HepG2 (cell line): Measurements from ENCODE around the gene PTCD3. TPM values are rescaled to one million over a fixed set of nuclear protein-coding genes. Genes with fewer than 3 reads are reported as not detected.

Experiments
- CHCHD3 ChIP-seq: sonication (generic); formaldehyde crosslinking; IDR thresholded peaks from 2 replicates; pipeline ENCODE4 v1.8.0; 2022; ENCODE audit warnings: mild to moderate bottlenecking, missing genetic modification reagents, moderate library complexity
- DMTF1 ChIP-seq: sonication (generic); formaldehyde crosslinking; IDR thresholded peaks from 2 replicates; pipeline ENCODE4 v1.4.0; 2020; ENCODE audit warnings: mild to moderate bottlenecking, missing genetic modification reagents
- ELF1 ChIP-seq: sonication (generic); formaldehyde crosslinking; IDR thresholded peaks from 2 replicates; pipeline ENCODE4 v1.4.0; 2020; ENCODE audit warnings: missing genetic modification reagents
- EP300 ChIP-seq, 3 experiments: sonication (generic) in 1 of 3; formaldehyde crosslinking in 1 of 3; IDR thresholded peaks; 2 replicates each; pipeline versions ENCODE4 v1.5.1 to v1.6.1; 2011 to 2020; ENCODE audit warnings: low read depth in 2 of 3, low read length in 2 of 3, borderline replicate concordance in 1 of 3, improper control_type of control experiment in 1 of 3, mild to moderate bottlenecking in 1 of 3, missing genetic modification reagents in 1 of 3, moderate library complexity in 1 of 3
- HES4 ChIP-seq: sonication (generic); formaldehyde crosslinking; IDR thresholded peaks from 2 replicates; pipeline ENCODE4 v1.9.0; 2021; ENCODE audit warnings: mild to moderate bottlenecking, missing genetic modification reagents, borderline replicate concordance
- KDM2A ChIP-seq: sonication (generic); formaldehyde crosslinking; IDR thresholded peaks from 2 replicates; pipeline ENCODE4 v1.4.0; 2020; ENCODE audit warnings: low read depth, missing genetic modification reagents, borderline replicate concordance
- KLF13 ChIP-seq: sonication (generic); formaldehyde crosslinking; IDR thresholded peaks from 2 replicates; pipeline ENCODE4 v1.4.0; 2020; ENCODE audit warnings: mild to moderate bottlenecking, missing genetic modification reagents
- MLX ChIP-seq: IDR thresholded peaks from 2 replicates; pipeline ENCODE4 v1.6.1; 2016
- SNAPC4 ChIP-seq: sonication (generic); formaldehyde crosslinking; IDR thresholded peaks from 2 replicates; pipeline ENCODE4 v1.4.0; 2020; ENCODE audit warnings: mild to moderate bottlenecking, missing genetic modification reagents
- TEF ChIP-seq: sonication (generic); formaldehyde crosslinking; IDR thresholded peaks from 2 replicates; pipeline ENCODE4 v1.5.0; 2020; ENCODE audit warnings: missing genetic modification reagents
- ZBTB25 ChIP-seq: IDR thresholded peaks from 2 replicates; pipeline ENCODE4 v1.6.1; 2018; ENCODE audit warnings: missing genetic modification reagents
- ZBTB7A ChIP-seq: sonication (generic); formaldehyde crosslinking; IDR thresholded peaks from 2 replicates; pipeline ENCODE4 v1.8.0; 2022; ENCODE audit warnings: mild to moderate bottlenecking, missing genetic modification reagents
- ZKSCAN8 ChIP-seq: IDR thresholded peaks from 2 replicates; pipeline ENCODE4 v1.6.1; 2016; ENCODE audit warnings: borderline replicate concordance, missing genetic modification reagents, missing compliant biosample characterization
- ZNF230 ChIP-seq: sonication (generic); formaldehyde crosslinking; IDR thresholded peaks from 2 replicates; pipeline ENCODE4 v1.4.0; 2020; ENCODE audit warnings: mild to moderate bottlenecking, missing genetic modification reagents
- ZNF703 ChIP-seq: sonication (generic); formaldehyde crosslinking; IDR thresholded peaks from 2 replicates; pipeline ENCODE4 v1.5.1; 2020; ENCODE audit warnings: missing genetic modification reagents, mild to moderate bottlenecking, moderate library complexity, borderline replicate concordance
- polyA plus RNA-seq, 8 experiments: library from polyadenylated mRNA; depleted of rRNA in 3 of 8; stranded (reverse) in 7 of 8; unstranded in 1 of 8; fragments of >200 nt; fragmentation: Illumina TruSeq in 4 of 8; extraction: Trizol in 4 of 8; gene quantifications; 2 replicates each; pipeline versions ENCODE4 v1.2.1 to v1.2.3, GENCODE V29; 2011 to 2016; ENCODE audit warnings: low read depth in 4 of 8, missing spikeins in 1 of 8, mixed read lengths in 1 of 8; ENCODE audit not compliant: insufficient read depth in 1 of 8
- total RNA-seq, 5 experiments: library from RNA; depleted of rRNA; stranded (reverse); fragments of >200 nt; fragmentation: Illumina TruSeq; extraction: Trizol; gene quantifications; 2 replicates each; pipeline ENCODE4 v1.2.3, GENCODE V29; 2016; ENCODE audit warnings: low read depth in 1 of 5

Gene PTCD3
- total and polyA plus RNA-seq, 2 of the 13 experiments (the other 11 are each of a cell fraction or from before 2014, with no cell fraction given) = 124 to 309 TPM

GRCh38 chr2:86105252-86105968, 625 bp upstream of the PTCD3 start, which contains the start of gene POLR1A (continued):
- no peak for TF ChIP-seq DMTF1
- TF ChIP-seq ZKSCAN8 (CRISPR knock-in tag) = 0 out of 2 replicates have a peak, but pooled peaks have one; percentile 15
- no peak; the same call in 1 of the 2 replicates for TF ChIP-seq ZBTB25 (CRISPR knock-in tag)
- TF ChIP-seq EP300 (IDR thresholded peaks at IDR 0.05; ENCODE audit: low read depth in 2 of 2, low read length in 2 of 2) = no peak
- TF ChIP-seq EP300 (CRISPR knock-in tag; IDR thresholded peaks at IDR 0.05; ENCODE audit: borderline replicate concordance) = no peak
- no peak for TF ChIP-seq ZNF703 (CRISPR knock-in tag)
- TF ChIP-seq HES4 (CRISPR knock-in tag) = peak; percentile 23; the same call in 1 of the 2 replicates
- no peak for TF ChIP-seq TEF (CRISPR knock-in tag)
- TF ChIP-seq CHCHD3 (CRISPR knock-in tag) = no peak
- no peak for TF ChIP-seq ELF1 (CRISPR knock-in tag)
- TF ChIP-seq ZNF230 (CRISPR knock-in tag) = no peak
- no peak for TF ChIP-seq MLX (CRISPR knock-in tag)
- no peak for TF ChIP-seq ZBTB7A (CRISPR knock-in tag)
- no peak for TF ChIP-seq KLF13
- peak; percentile 33; the same call in 1 of the 2 replicates for TF ChIP-seq KDM2A (CRISPR knock-in tag)
- TF ChIP-seq SNAPC4 (CRISPR knock-in tag) = no peak
